ENCODE results near the gene PPP2R1B.
"Not testable (repeated sequence)": the region's sequence is repeated elsewhere in the genome, so short reads cannot be mapped to it uniquely, and the experiment has no call there.

Gene PPP2R1B

GRCh38 chr11:111718859-111719258 lies 47.3 kb downstream of the PPP2R1B start:
- no peak overlapping the region for H3K4me3 ChIP-seq (ENCODE audit: low read depth, low read length)
- no peak for TF ChIP-seq CTCF (IDR thresholded peaks at IDR 0.05; ENCODE audit: low read depth, low read length, missing control alignments)
- DNase-seq (ENCODE audit: low read depth), result no peak

GRCh38 chr11:111718436-111718835 lies 47.8 kb downstream of the PPP2R1B start:
- no peak overlapping the region for H3K4me3 ChIP-seq (ENCODE audit: low read depth, low read length)
- TF ChIP-seq CTCF (IDR thresholded peaks at IDR 0.05; ENCODE audit: low read depth, low read length, missing control alignments), result no peak
- DNase-seq (ENCODE audit: low read depth), result no peak

- not testable (repeated sequence) for H3K4me3 ChIP-seq (ENCODE audit: low read depth, low read length); DNase-seq (ENCODE audit: low read depth)
Measured at GRCh38 chr11:111717660-111718059, 48.5 kb downstream of the PPP2R1B start.

- TF ChIP-seq CTCF (IDR thresholded peaks at IDR 0.05; ENCODE audit: low read depth, low read length, missing control alignments), result no peak
- no peak for DNase-seq (ENCODE audit: low read depth)
- no peak overlapping the region for H3K4me3 ChIP-seq (ENCODE audit: low read depth, low read length)
Measured at GRCh38 chr11:111715142-111715816, 50.9 kb downstream of the PPP2R1B start.

GRCh38 chr11:111714522-111714921 lies 51.7 kb downstream of the PPP2R1B start:
- no peak overlapping the region for H3K4me3 ChIP-seq (ENCODE audit: low read depth, low read length)
- TF ChIP-seq CTCF (IDR thresholded peaks at IDR 0.05; ENCODE audit: low read depth, low read length, missing control alignments), result no peak

GRCh38 chr11:111707691-111708067 lies 58.5 kb downstream of the PPP2R1B start:
- TF ChIP-seq CTCF (IDR thresholded peaks at IDR 0.05; ENCODE audit: low read depth, low read length, missing control alignments), result no peak
- DNase-seq (ENCODE audit: low read depth), result no peak
- no peak overlapping the region for H3K4me3 ChIP-seq (ENCODE audit: low read depth, low read length)

More at GRCh38 chr11:111714522-111714921, 51.7 kb downstream of the PPP2R1B start:
- DNase-seq (ENCODE audit: low read depth), result no peak

GRCh38 chr11:111707039-111707690 lies 59.0 kb downstream of the PPP2R1B start:
- no peak overlapping the region for H3K4me3 ChIP-seq (ENCODE audit: low read depth, low read length)
- no peak for TF ChIP-seq CTCF (IDR thresholded peaks at IDR 0.05; ENCODE audit: low read depth, low read length, missing control alignments)
- DNase-seq (ENCODE audit: low read depth), result no peak

Measured in GM12864 (cell line).